ENCODE data around the gene PSMB1.

The PSMB1 gene

DNA sequence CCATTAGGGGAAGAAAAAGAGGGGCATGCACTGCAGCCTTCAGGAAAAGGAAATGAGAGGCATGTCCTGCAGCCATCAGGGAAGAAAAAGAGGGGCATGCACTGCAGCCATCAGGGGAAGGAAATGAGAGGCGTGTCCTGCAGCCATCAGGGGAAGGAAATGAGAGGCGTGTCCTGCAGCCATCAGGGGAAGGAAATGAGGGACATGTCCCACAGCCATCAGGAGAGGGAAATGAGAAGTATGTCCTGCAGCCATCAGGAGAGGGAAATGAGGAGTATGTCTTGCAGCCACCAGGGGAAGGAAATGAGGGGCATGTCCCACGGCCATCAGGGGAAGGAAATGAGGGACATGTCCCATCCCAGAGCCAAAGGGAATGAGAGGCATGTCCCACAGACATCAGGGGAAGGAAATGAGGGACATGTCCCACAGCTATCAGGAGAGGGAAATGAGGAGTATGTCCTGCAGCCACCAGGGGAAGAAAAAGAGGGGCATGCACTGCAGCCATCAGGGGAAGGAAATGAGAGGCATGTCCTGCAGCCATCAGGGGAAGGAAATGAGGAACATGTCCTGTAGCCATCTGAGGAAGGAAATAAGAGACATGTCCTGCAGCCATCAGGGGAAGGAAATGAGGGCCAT is 52.0 kb downstream of the PSMB1 start:
- DNase-seq = no peak

DNA sequence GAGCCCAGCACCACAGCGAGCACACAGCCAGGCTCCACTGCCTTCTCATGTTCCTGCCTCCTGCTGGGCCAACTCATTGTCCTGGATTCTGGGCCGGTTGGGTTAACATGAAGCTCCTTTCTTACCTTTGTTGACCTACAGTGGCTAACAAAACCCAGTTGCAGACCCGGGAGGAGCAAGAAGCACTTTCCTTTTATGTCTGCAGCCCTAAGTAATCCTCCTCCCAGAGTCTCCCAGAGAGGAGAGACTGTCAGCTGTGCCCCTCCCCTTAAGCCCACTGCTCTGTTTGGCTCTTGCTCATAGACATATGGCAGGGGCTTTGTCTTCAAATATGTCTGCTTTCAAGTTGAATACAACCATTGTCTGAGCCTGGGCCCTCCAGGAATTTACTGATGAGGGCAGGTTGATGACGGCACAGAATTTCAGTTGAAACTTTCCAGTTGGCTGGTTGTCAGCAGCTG is 55.2 kb downstream of the PSMB1 start:
- DNase-seq = no peak

DNA sequence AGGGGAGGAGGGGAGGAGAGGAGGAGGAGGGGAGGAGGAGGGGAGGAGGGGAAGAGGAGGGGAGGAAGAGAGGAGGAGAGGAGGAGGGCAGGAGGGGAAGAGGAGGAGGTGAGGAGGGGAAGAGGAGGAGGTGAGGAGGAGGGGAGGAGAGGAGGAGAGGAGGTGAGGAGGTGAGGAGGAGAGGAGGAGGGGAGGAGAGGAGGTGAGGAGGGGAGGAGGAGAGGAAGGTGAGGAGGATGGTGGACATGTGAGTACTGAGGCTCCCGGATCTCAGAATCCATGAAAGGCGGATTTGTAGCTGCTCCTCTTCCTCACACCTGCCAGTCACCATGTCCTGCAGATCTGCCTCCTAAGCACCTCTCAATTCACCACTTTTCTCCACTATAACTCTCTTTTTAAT is 59.8 kb downstream of the PSMB1 start:
- no peak for DNase-seq

DNA sequence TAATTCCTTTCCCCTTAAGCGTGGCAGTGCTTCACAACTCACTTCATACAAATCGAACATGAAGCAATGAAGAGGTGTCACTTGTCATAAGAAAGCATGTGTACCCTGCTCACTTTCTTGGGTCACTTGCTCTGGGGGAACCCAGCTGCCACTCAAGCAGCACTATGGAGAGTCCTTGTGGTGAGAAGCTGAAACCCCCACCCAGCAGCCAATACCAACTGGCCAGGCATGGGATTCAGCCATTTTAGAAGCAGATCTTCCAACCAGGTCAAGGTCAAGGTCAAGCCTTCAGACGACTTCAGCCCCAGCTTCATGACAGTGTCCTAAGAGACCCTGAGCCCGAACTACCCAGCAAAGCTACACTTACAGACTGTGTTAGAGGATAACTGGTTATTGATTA is 62.8 kb downstream of the PSMB1 start:
- no peak for DNase-seq

DNA sequence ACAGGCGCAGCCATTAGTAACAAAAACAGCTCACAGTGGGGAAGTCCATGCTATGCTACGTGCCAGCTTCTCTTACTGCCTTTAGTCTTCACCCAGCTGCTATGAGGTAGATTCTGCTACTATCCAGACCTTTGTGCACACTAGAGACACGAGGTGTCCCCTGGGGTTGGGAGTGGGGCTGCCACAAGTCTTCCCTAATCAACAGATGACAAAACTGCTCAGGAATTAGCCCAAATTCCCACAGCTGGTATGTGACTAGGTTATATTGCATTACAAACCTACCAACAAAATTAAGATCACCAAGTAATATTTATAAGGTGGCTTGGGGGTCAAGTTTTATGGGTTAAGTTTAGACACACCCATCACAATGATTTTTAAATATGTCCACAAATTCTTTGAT is 63.3 kb downstream of the PSMB1 start:
- no peak for DNase-seq

DNA sequence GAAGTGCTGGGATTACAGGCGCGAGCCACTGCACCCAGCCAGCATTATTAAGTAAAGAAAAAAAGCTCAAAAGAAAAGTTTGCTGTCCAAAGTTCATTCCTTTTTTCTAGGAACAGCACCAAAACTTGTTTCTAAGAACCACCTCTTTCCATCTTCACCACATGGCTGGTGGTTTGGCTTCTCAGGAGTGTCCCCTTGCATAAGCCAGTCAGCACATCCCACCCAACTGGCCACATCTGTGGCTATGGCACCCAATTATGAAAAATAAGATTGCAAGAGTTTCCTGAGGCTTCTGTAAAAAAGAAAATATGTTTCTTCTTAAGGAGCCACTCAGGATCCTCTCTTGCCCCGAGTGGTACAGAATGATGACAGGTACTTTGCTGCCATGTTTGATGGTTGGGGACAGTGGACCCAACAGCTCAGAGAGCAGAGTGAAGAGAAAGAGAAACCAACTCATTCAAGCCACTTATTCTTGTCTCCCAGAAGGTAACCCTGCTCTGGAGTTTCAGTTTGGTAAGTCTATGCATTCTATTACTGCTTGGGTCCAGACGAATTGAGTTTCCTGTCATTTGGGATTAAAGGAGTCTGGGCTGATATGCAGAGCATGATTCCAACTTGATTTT is 65.3 kb downstream of the PSMB1 start:
- DNase-seq = no peak

DNA sequence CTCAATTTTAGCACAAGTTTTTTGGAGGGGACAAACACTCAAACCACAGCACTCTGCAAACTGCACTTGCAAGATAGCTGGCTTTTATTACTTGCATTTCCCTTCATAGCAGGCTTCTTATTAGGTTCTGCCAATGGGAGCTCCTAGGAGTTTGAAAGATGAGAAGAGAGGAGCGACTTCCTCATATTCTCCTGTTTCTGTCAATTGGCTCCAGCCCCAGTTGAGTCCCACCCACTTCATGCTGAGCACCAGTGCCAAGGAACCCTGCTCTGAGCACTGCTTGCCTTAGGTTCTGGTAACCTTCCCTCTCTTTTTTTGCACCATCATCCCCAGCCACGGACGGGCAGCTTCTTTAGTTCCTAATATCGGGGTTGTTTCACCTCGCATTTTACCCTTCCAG is 67.9 kb downstream of the PSMB1 start:
- no peak for DNase-seq
